Neural cell (in vitro differentiated cells): ENCODE data around the gene NAT9. TPM values are rescaled to one million over a fixed set of nuclear protein-coding genes. Genes with fewer than 3 reads are reported as not detected.

Source experiments
- H2AFZ ChIP-seq: fragments of 200-600, 300-800 bp; sonication (generic), shearing (Covaris generic); 2 replicates; pipeline ENCODE4 v1.6.0; 2014; ENCODE audit warnings: low read depth, mild to moderate bottlenecking, antibody characterized with exemption, low read length, moderate library complexity
- H3F3A ChIP-seq: fragments of 200-600 bp; shearing (Covaris generic); 2 replicates; pipeline ENCODE4 v1.6.1; 2016; ENCODE audit warnings: mild to moderate bottlenecking, moderate library complexity, mixed read lengths, antibody characterized with exemption, low read length; ENCODE audit not compliant: insufficient read depth, poor library complexity, severe bottlenecking
- H3K27ac ChIP-seq: fragments of 200-600, 300-800 bp; sonication (generic), shearing (Covaris generic); 2 replicates; pipeline ENCODE4 v1.5.1; 2014; ENCODE audit warnings: mild to moderate bottlenecking, low read length, moderate library complexity
- H3K27me3 ChIP-seq: fragments of 300-800, 200-600 bp; sonication (generic), shearing (Covaris generic); 2 replicates; pipeline ENCODE4 v1.6.0; 2014; ENCODE audit warnings: mild to moderate bottlenecking, low read depth, low read length, moderate library complexity; ENCODE audit not compliant: insufficient read depth
- H3K36me3 ChIP-seq: fragments of 300-800, 200-600 bp; sonication (generic), shearing (Covaris generic); 2 replicates; pipeline ENCODE4 v1.5.1; 2014; ENCODE audit warnings: mild to moderate bottlenecking, antibody characterized with exemption, low read length, moderate library complexity; ENCODE audit not compliant: insufficient read depth
- H3K4me2 ChIP-seq: fragments of 300-800, 200-600 bp; sonication (generic), shearing (Covaris generic); 2 replicates; pipeline ENCODE4 v1.6.0; 2014; ENCODE audit warnings: mild to moderate bottlenecking, low read length
- H3K4me3 ChIP-seq: fragments of 300-800, 200-600 bp; sonication (generic), shearing (Covaris generic); 2 replicates; pipeline ENCODE4 v1.5.1; 2014; ENCODE audit warnings: mild to moderate bottlenecking, low read length, moderate library complexity
- H3K79me2 ChIP-seq: fragments of 200-600 bp; shearing (Covaris generic); replicated peaks from 2 replicates; pipeline ENCODE4 v1.6.0; 2014; ENCODE audit warnings: mild to moderate bottlenecking, low read length, moderate library complexity; ENCODE audit not compliant: insufficient read depth
- H3K9ac ChIP-seq: fragments of 300-800, 200-600 bp; sonication (generic), shearing (Covaris generic); 2 replicates; pipeline ENCODE4 v1.6.1; 2016; ENCODE audit warnings: mild to moderate bottlenecking, low read length, mixed read lengths
- H3K9me2 ChIP-seq: fragments of 200-600 bp; shearing (Covaris generic); 2 replicates; pipeline ENCODE4 v1.6.1; 2016; ENCODE audit warnings: mild to moderate bottlenecking, low read length, mixed read lengths; ENCODE audit not compliant: insufficient read depth
- H3K9me3 ChIP-seq: fragments of 200-600, 300-800 bp; sonication (generic), shearing (Covaris generic); 2 replicates; pipeline ENCODE4 v1.6.1; 2016; ENCODE audit warnings: mild to moderate bottlenecking, mixed run types, low read length, moderate library complexity, mixed read lengths
- H4K20me1 ChIP-seq: fragments of 200-600 bp; shearing (Covaris generic); 2 replicates; pipeline ENCODE4 v1.6.1; 2016; ENCODE audit warnings: mild to moderate bottlenecking, mixed run types; ENCODE audit not compliant: insufficient read depth
- EP300 ChIP-seq: fragments of 450-650 bp; conservative IDR thresholded peaks from 2 replicates; pipeline ENCODE4 v1.6.1; 2014; ENCODE audit warnings: antibody characterized with exemption, mild to moderate bottlenecking, moderate library complexity; ENCODE audit not compliant: poor library complexity, severe bottlenecking
- EZH2 ChIP-seq: fragments of 200-600, 300-800 bp; shearing (Covaris generic), sonication (generic); IDR thresholded peaks from 2 replicates; pipeline ENCODE4 v1.6.1; 2014; ENCODE audit warnings: antibody characterized with exemption, low read length, borderline replicate concordance, mild to moderate bottlenecking; ENCODE audit not compliant: insufficient read depth, poor library complexity, severe bottlenecking
- MXI1 ChIP-seq: fragments of 450-650 bp; conservative IDR thresholded peaks from 2 replicates; pipeline ENCODE4 v1.6.1; 2014; ENCODE audit warnings: antibody characterized with exemption, mild to moderate bottlenecking; ENCODE audit not compliant: poor library complexity, severe bottlenecking
- POLR2AphosphoS5 ChIP-seq: IDR thresholded peaks from 2 replicates; pipeline ENCODE4 v1.6.1; 2012
- RAD21 ChIP-seq: fragments of 450-650 bp; conservative IDR thresholded peaks from 2 replicates; pipeline ENCODE4 v1.6.1; 2014; ENCODE audit warnings: antibody characterized with exemption, mild to moderate bottlenecking, moderate library complexity
- SMC3 ChIP-seq: fragments of 450-650 bp; conservative IDR thresholded peaks from 2 replicates; pipeline ENCODE4 v1.6.1; 2014; ENCODE audit warnings: antibody characterized with exemption, mild to moderate bottlenecking, moderate library complexity; ENCODE audit not compliant: poor library complexity
- TAF1 ChIP-seq: IDR thresholded peaks from 2 replicates; pipeline ENCODE4 v1.6.1; 2012; ENCODE audit warnings: low read depth
- polyA minus RNA-seq: library from RNA; depleted of rRNA, polyadenylated mRNA; stranded (reverse); fragments of >200 nt; gene quantifications from 2 replicates; pipeline ENCODE4 v1.2.3, GENCODE V29; 2014
- polyA plus RNA-seq: library from polyadenylated mRNA; depleted of rRNA; stranded (reverse); fragments of >200 nt; gene quantifications from 2 replicates; pipeline ENCODE4 v1.2.3, GENCODE V29; 2014
- TF ChIP-seq, protein P1 (sequence below): IDR thresholded peaks from 2 replicates; pipeline ENCODE4 v1.6.1; 2012; ENCODE audit warnings: borderline replicate concordance
- TF ChIP-seq, protein P2 (sequence below): fragments of 450-650 bp; IDR thresholded peaks from 2 replicates; pipeline ENCODE4 v1.5.1; 2014; ENCODE audit warnings: antibody characterized with exemption, mild to moderate bottlenecking, moderate library complexity; ENCODE audit not compliant: poor library complexity, severe bottlenecking

The NAT9 gene, protein sequence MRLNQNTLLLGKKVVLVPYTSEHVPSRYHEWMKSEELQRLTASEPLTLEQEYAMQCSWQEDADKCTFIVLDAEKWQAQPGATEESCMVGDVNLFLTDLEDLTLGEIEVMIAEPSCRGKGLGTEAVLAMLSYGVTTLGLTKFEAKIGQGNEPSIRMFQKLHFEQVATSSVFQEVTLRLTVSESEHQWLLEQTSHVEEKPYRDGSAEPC
- 232 and 243 TPM in 2 replicates for polyA plus RNA-seq
- 34.1 and 35.2 TPM in 2 replicates for polyA minus RNA-seq

- H3F3A ChIP-seq = no peaks in the 10 kb centered on the region
- peak within 1 kb of the TSS; percentile 75 for H2AFZ ChIP-seq
- no peaks in the 10 kb centered on the region for H4K20me1 ChIP-seq
- TF ChIP-seq, protein P1, sequence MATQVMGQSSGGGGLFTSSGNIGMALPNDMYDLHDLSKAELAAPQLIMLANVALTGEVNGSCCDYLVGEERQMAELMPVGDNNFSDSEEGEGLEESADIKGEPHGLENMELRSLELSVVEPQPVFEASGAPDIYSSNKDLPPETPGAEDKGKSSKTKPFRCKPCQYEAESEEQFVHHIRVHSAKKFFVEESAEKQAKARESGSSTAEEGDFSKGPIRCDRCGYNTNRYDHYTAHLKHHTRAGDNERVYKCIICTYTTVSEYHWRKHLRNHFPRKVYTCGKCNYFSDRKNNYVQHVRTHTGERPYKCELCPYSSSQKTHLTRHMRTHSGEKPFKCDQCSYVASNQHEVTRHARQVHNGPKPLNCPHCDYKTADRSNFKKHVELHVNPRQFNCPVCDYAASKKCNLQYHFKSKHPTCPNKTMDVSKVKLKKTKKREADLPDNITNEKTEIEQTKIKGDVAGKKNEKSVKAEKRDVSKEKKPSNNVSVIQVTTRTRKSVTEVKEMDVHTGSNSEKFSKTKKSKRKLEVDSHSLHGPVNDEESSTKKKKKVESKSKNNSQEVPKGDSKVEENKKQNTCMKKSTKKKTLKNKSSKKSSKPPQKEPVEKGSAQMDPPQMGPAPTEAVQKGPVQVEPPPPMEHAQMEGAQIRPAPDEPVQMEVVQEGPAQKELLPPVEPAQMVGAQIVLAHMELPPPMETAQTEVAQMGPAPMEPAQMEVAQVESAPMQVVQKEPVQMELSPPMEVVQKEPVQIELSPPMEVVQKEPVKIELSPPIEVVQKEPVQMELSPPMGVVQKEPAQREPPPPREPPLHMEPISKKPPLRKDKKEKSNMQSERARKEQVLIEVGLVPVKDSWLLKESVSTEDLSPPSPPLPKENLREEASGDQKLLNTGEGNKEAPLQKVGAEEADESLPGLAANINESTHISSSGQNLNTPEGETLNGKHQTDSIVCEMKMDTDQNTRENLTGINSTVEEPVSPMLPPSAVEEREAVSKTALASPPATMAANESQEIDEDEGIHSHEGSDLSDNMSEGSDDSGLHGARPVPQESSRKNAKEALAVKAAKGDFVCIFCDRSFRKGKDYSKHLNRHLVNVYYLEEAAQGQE = no peak
- TF ChIP-seq, protein P2, sequence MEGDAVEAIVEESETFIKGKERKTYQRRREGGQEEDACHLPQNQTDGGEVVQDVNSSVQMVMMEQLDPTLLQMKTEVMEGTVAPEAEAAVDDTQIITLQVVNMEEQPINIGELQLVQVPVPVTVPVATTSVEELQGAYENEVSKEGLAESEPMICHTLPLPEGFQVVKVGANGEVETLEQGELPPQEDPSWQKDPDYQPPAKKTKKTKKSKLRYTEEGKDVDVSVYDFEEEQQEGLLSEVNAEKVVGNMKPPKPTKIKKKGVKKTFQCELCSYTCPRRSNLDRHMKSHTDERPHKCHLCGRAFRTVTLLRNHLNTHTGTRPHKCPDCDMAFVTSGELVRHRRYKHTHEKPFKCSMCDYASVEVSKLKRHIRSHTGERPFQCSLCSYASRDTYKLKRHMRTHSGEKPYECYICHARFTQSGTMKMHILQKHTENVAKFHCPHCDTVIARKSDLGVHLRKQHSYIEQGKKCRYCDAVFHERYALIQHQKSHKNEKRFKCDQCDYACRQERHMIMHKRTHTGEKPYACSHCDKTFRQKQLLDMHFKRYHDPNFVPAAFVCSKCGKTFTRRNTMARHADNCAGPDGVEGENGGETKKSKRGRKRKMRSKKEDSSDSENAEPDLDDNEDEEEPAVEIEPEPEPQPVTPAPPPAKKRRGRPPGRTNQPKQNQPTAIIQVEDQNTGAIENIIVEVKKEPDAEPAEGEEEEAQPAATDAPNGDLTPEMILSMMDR = no peak
- peak; percentile 85 for TF ChIP-seq POLR2AphosphoS5
- TF ChIP-seq MXI1 = peak; percentile 92
- TF ChIP-seq SMC3 = no peak
- TF ChIP-seq RAD21 = peak; percentile 21
- no peak for TF ChIP-seq TAF1
- TF ChIP-seq EP300 = peak; percentile 20
- no peak for TF ChIP-seq EZH2
- peak within 1 kb of the TSS; percentile 76 for H3K9ac ChIP-seq
- H3K27me3 ChIP-seq = no peaks in the 10 kb centered on the region
- H3K79me2 ChIP-seq = peaks cover 23% of the 10 kb centered on the region
- H3K9me2 ChIP-seq = no peaks in the 10 kb centered on the region
- peaks cover 1% of the 10 kb centered on the region for H3K36me3 ChIP-seq
- peak within 1 kb of the TSS; percentile 45 for H3K27ac ChIP-seq
- H3K4me2 ChIP-seq = peak within 1 kb of the TSS; percentile 83
- peak within 1 kb of the TSS; percentile 91 for H3K4me3 ChIP-seq
- no peaks in the 10 kb centered on the region for H3K9me3 ChIP-seq
Observed at GRCh38 chr17:74776044-74776962, at the start of gene NAT9. Gene NAT9, minus strand, starts transcription at chr17:74776345. Its CDS starts 647 bp downstream, at chr17:74775698.

- no peaks in the 10 kb centered on the region for H3K36me3 ChIP-seq
- H4K20me1 ChIP-seq = no peaks in the 10 kb centered on the region
- TF ChIP-seq, protein P2 = no peak
- H3K4me3 ChIP-seq = no peak overlapping the region
- no peak overlapping the region for H3K4me2 ChIP-seq
- H3K27ac ChIP-seq = no peak overlapping the region
- H3K9ac ChIP-seq = no peak overlapping the region
- no peaks in the 10 kb centered on the region for H3K9me2 ChIP-seq
- H3K27me3 ChIP-seq = no peaks in the 10 kb centered on the region
- H3K9me3 ChIP-seq = no peaks in the 10 kb centered on the region
- H3K79me2 ChIP-seq = no peaks in the 10 kb centered on the region
- H3F3A ChIP-seq = no peaks in the 10 kb centered on the region
- no peak overlapping the region for H2AFZ ChIP-seq
Observed at GRCh38 chr17:74824961-74825627, 48.9 kb upstream of the NAT9 start.
